SH-SY5Y (cell line): ENCODE results near the gene DTX3L.

Source experiments
- GATA2 ChIP-seq: IDR thresholded peaks from 2 replicates; pipeline ENCODE4 v1.6.1; 2011; ENCODE audit warnings: mild to moderate bottlenecking, low read depth, low read length
- GATA3 ChIP-seq: IDR thresholded peaks from 2 replicates; pipeline ENCODE4 v1.6.1; 2011; ENCODE audit warnings: low read depth, mild to moderate bottlenecking, low read length, moderate library complexity

Gene DTX3L

DNA sequence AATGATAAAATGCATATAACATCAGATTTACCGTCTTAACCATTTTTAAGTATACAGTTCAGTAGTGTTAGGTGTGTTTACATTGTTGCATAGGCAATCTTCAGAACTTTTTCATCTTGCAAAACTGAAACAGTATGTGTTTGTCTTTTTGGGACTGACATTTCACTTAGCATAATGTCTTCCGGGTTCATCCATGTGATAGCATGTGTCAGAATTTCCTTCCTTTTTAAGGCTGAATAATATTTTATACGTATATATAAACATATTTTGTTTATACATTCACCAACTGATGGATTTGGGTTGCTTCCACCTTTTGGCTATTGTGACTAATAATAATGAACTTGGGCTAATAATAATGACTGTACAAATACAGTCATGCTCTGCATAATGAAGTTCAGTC lies 16.3 kb downstream of the DTX3L start:
- TF ChIP-seq GATA2, result no peak

DNA sequence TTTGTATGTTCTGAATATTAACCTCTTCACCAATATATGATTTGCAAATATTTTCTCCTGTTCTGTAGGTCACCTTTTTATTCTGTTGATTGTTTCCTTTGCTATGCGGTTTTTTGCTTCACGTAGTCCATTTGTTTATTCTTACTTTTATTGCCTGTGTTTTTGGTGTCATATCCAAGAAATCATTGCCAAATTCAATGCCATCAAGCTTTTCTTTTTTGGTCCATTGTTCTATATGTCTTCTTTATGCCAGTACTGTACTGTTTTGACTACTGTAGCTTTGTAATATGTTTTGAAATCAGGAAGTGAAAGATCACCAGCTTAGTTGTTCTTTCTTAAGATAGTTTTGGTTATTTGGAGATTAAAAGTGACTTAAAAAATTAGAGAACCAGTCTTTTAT lies 17.5 kb downstream of the DTX3L start:
- no peak for TF ChIP-seq GATA2
- TF ChIP-seq GATA3, result no peak

DNA sequence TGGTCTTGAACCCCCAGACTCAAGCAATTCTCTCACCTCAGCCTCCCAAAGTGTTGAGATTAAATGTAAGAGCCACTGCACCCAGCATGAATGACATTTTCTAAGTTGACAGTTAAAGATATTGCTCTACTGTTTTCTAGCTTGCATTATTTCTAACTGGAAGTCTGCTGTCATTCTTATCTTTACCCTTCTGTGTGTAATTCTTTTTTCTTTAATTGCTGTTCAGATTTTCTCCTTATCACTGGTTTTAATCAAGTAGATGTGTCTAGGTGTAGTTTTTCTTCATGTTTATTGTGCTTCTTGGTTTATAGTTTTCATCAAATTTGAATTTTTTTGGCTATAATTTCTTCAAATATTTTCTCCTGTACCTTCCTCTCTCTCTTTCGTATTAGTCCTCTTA lies 18.3 kb downstream of the DTX3L start:
- TF ChIP-seq GATA2 (no peak), GATA3 (no peak)

DNA sequence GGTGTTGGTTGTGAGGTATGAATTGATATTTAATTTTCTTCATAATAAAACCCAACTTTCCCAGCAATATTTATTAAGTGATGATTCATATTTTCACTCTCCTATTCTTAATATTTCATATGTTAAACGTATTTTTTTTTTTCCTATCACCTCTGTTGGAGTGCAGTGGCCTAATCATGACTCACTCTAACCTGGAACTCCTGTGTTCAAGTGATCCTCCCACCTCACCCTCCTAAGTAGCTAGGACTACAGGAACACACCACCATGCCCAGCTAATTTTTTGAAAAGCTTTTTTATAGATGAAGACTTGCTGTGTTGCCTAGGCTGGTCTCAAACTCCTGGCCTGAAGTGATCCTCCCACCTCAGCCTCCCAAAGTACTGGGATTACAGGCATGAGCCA lies 22.0 kb downstream of the DTX3L start:
- no peak for TF ChIP-seq GATA3

DNA sequence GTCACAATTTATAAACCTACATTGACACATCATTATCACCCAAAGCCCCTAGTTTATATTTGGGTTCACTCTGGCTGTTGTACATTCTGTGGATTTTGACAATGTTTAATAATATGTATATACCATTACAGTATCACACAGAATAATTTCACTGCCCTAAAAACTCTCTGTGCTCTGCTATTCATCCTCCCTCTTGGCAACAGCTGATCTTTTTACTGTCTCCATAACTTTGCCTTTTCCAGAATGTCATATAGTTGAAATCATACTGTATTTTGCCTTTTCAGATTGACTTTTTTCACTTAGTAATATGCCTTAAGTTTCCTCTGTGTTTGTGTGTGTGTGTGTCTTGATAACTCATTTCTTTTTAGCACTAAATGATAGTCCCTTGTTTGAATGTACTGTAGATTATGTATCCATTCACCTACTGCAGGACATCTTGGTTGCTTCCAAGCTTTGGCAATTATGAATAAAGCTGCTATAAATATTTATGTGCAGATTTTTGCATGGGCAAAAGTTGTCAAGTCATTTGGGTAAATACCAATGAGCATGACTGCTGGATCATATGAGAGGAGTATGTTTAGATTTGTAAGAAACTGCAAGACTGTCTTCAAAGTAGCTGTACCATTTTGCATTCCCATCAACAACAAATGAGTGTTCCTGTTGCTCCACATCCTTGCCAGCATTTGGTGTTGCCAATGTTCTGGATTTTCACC lies 22.8 kb downstream of the DTX3L start:
- TF ChIP-seq GATA3 (no peak), GATA2 (no peak)

DNA sequence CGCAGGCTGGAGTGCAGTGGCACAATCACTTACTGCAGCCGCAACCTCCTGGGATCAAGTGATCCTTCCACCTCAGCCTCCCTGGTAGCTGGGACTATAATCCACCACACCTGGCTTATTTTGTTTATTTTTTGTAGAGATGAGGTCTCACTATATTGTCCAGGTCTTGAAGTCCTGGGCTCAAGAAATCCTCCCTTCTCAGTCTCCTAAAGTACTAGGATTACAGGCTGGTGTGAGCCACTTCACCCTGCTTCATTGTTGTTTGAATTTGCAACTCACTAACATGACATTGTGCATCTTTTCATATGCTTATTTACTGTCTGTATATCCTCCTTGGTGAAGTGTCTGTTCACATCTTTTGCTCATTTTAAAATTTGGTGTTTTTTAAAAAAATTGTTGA lies 23.4 kb downstream of the DTX3L start:
- TF ChIP-seq GATA2 (no peak), GATA3 (no peak)

DNA sequence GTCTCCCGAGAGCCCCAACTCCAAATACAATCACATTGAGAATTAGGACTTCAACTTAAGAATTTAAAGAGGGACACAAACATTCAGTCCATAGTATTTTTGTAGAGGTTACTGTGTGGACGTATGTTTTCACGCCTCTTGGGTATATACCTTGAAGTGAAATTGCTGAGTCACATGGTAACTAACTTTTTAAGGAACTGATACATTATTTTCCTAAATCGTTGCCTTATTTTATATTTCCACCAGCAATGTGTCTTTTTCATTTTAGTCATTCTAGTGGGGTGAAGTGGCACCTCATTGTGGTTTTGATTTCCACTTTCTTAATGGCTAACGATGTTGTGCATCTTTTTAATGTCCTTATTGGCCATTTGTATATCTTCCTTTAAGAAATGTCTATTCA lies 25.2 kb downstream of the DTX3L start:
- TF ChIP-seq GATA2, result no peak
- TF ChIP-seq GATA3, result no peak

DNA sequence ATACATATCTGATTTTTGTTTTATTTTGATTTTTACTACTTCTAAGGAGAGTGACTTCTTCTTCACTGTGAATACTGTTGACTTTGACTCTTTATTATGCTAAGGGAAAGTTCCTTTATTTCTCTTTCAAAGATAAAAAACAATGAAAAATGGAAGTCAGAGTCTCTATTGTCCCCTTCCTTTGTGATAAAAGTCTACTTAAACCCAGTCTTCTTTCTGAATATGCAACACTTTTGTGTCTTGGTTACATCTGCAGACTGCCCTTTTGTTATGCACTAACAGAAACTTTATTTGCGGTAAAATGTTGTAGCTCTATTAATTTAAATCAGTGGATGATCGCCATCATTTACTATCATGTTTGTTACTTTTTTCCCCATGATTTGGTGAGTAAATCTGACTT lies 26.5 kb downstream of the DTX3L start:
- TF ChIP-seq GATA3 (no peak), GATA2 (no peak)

DNA sequence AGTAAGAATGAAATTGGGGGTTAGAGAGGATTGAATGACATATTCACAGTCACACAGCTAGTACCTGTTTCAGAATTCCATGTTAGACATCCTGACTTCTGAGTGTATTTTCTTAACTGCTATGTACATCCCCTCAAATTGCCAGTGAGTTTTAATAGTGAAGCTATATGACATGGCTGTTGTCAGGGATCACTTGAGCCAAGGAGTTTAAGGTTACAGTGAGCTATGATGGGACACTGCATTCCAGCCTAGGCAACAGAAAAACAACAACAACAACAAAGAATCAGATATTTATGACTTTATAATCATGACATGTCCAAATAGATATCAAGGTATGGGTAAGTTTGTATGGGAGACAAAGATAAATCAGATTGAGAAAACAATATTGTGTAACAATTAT lies 29.9 kb downstream of the DTX3L start:
- TF ChIP-seq GATA2 (no peak), GATA3 (no peak)

DNA sequence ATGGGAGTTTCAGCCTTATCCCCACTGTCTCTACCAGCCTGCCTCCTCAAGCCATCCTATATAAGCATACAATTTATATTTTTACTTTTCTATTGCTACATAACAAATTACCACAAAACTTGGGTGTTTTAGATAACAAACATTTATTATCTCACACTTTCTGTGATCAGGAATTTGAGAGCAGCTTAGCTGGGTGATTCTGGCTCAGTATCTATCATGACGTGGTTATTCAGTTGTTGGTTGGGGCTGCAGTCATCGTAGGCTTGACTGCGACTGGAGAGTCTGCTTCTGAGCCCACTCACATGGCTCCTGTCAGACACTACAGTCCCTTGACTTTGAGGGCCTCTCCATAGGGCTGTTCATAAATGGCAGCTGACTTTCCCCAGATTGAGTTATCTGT lies 34.0 kb downstream of the DTX3L start:
- TF ChIP-seq GATA2 (no peak), GATA3 (no peak)

DNA sequence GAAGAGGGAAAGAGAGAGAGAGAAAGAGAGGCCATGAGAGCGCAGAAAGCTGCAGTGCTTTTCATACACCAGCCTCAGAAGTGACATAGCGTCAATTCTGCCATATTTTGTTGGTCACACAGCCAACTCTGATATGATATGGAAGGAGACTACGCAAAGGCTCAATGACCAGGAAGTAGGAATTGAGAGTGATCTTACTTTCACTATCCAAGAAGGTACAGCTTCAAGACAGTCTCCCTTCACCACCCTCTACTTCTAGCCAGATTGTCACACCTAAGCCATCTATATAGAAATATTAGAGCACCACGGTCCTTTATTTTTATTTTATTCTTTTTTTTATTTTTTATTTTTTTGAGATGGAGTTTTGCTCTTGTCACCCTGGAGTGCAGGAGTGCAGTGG lies 34.4 kb downstream of the DTX3L start:
- no peak for TF ChIP-seq GATA3
- TF ChIP-seq GATA2, result no peak

DNA sequence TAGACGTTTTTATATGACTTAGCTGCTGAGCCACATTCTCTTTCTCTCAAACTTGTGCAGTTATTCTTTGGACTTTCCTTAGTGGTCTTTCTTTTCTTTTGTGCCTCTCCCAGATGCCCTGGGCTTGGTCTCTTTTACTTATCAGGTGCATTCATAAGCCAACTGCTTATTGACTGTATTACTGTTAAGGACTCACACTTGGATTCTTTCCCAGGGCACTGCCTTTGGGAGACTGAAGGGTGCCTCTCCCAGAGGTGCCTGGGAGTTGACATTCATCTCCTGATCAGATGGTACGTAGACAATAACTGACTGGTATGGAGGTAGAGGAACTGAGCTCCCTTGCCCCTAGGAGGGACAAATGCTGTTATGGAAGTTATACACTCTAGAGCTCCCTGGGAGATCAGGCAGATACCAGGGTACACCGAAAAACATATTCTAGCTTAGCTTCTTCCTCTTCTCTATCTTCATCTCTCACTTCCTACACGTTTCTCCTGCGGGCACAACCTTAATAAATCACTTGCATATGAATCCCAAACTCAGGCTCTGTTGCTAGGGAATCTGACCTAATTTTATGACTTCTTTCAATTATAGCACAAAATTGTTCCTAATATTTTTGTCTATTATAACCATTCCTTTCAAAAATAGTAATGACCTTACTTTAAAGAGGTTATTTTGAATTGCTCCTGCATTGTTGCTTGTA lies 38.0 kb downstream of the DTX3L start:
- TF ChIP-seq GATA2, result no peak
- no peak for TF ChIP-seq GATA3

DNA sequence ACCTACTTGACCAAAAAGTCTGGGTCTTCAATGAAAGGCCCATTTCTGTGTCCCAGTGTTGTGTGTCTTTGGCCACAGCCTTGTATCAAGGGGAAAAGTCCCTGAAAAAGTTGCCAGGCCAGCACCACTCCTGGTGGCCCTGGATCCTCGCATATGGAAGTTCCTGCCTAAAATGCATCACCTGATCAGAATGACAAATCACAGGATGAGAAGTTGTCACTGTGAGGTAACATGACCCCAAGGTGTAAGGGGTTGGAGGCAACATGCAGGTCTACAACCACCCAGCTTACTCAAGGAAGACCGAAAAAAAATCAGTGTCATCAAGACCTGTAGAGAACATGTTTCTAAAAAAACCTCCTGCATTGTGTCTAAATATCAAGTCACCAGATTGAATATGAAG lies 38.9 kb downstream of the DTX3L start:
- TF ChIP-seq GATA3 (no peak), GATA2 (no peak)

DNA sequence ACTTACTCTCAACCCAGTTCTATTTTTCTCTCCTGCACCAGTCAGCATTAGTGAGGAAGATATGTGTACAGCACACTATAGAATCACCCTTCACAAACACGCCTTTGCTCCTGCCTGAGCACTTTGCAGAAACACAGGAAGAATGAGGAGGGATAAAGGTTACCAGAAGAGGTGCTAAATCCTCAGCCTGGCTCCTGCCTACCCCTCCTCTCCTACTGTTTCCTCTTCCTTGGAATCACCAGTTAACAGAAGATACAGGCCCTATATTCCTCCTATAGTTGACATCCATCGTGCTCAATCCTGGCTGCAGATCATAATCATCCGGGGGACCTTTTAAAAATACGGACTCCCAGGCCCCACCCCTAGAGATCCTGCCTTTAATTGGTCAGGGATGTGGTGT lies 42.2 kb downstream of the DTX3L start:
- TF ChIP-seq GATA2 (no peak), GATA3 (no peak)

DNA sequence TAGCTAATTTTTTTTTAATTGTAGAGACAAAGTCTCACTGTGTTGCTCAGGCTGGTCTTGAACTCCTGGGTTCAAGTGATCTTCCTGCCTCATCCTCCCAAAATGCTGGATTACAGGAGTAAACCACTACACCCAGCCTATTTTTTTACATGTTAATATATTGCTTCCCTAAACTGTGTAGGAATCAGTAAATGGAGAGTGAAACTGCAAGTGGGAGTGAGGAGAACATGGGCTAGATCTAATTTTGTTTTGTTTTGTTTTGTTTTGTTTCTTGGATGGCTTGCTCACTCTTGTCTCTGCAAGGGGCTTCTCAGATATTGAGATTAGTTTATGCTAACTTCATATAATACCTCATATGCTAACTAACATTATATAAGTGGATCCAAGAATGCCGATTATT lies 44.8 kb downstream of the DTX3L start:
- TF ChIP-seq GATA3 (no peak), GATA2 (no peak)

DNA sequence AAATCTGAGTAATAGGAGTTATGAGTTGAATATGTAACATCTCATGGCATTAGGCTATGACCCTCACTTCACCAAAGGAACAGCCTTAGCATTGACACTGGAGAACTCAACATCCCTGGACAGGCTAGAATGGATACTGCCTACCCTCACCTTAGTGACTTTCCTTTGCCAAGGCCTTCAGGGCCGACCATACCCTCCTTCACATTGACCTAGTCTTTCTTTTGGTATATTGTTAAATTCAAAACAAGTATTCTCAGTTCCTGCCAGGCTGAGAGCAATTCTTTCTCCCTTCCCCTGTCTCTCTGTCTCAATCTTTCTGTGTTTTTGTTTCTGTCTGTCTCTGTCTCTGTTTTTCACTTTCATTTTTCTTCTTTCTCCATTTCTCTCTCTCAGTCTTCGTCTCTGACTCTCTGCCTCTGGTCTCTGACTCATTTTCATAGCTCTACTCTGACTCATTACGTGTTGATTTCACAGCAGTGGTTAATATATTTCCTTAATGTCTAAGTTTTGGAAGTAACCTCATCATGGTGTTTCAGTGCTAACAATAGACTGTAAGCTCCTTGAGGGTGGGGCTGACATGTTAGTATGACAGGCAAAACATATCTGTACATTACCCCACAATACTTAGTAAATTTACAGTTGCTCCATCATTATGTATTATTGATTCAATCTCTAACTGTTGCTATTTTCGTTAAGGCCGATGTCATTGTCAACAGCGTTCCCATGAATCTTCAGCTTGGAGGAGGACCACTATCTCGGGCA lies 45.8 kb downstream of the DTX3L start:
- TF ChIP-seq GATA2 (no peak), GATA3 (no peak)
